Adrenal gland (tissue), 12 donors: ENCODE results near the gene MTMR11. TPM values are rescaled to one million over a fixed set of nuclear protein-coding genes. Genes with fewer than 3 reads are reported as not detected.

Source experiments
- DNase-seq, 7 donors: peaks; one replicate each; pipeline ENCODE4 v3.0.0-alpha.2; 2019 to 2020
- H3K27ac ChIP-seq, 5 donors: fragments of 200-600 bp; sonication (generic) in 4 of 5; 1 replicate in 3 of 5; 2 replicates in 2 of 5; pipeline versions ENCODE4 v1.5.1 to v1.8.0; 2016 to 2020; ENCODE audit warnings: mild to moderate bottlenecking in 1 of 5
- H3K27me3 ChIP-seq: fragments of 200-600 bp; 2 replicates; pipeline ENCODE4 v1.8.0; 2021
- H3K36me3 ChIP-seq, 2 donors: fragments of 200-600 bp; replicated peaks in 1 of 2; 1 replicate in 1 of 2; 2 replicates in 1 of 2; pipeline versions ENCODE4 v1.5.1 to v1.8.0; 2018 to 2022
- H3K4me1 ChIP-seq, 2 donors: fragments of 200-600 bp; replicated peaks in 1 of 2; 1 replicate in 1 of 2; 2 replicates in 1 of 2; pipeline versions ENCODE4 v1.5.1 to v1.8.0; 2018 to 2021
- H3K4me3 ChIP-seq, 4 donors: fragments of 200-600 bp; sonication (generic) in 3 of 4; one replicate each; pipeline ENCODE4 v1.5.1; 2016 to 2018
- H3K9me3 ChIP-seq, 3 donors: fragments of 200-600 bp; sonication (generic) in 1 of 3; replicated peaks in 1 of 3; 1 replicate in 2 of 3; 2 replicates in 1 of 3; pipeline versions ENCODE4 v1.5.1 to v1.8.0; 2016 to 2021
- CTCF ChIP-seq, 6 experiments: fragments of 450-650 bp in 4 of 6; fragments of 200-600 bp in 2 of 6; sonication (generic) in 1 of 6; IDR thresholded peaks; 1 replicate in 5 of 6; 2 replicates in 1 of 6; pipeline versions ENCODE4 v1.5.1 to v1.8.0; 2016 to 2021; ENCODE audit warnings: antibody characterized with exemption in 6 of 6, mild to moderate bottlenecking in 2 of 6, moderate library complexity in 1 of 6
- POLR2A ChIP-seq, 2 donors: fragments of 450-650 bp; IDR thresholded peaks; one replicate each; pipeline ENCODE4 v1.6.1; 2017; ENCODE audit warnings: antibody characterized with exemption in 2 of 2, mild to moderate bottlenecking in 2 of 2, moderate library complexity in 1 of 2
- WGBS, 4 donors: extraction: QIAGEN DNeasy Blood & Tissue Kit in 2 of 4; methylation state at CpG; one replicate each; pipeline versions ENCODE4 v1.1.5 to v1.1.7; 2013 to 2017; 5-methylcytosine and 5-hydroxymethylcytosine counted together
- intact Hi-C, 2 donors: fragments of 100-400 bp; cut with DNase I; formaldehyde crosslinking; loops; one replicate each; pipeline versions ENCODE4 v1.14.1 to v1.15.0; 2022 to 2023
- polyA plus RNA-seq, 3 donors: library from polyadenylated mRNA; stranded (reverse); fragments of 200-250 nt in 2 of 3; fragments of 350-450 nt in 1 of 3; fragmentation: Illumina TruSeq in 1 of 3; extraction: RNeasy Lipid Tissue Mini Kit (QIAGEN cat#74804) in 1 of 3; gene quantifications; one replicate each; pipeline ENCODE4 v1.2.3, GENCODE V29; 2013 to 2014
- total RNA-seq, 9 donors: library from RNA; depleted of rRNA in 4 of 9; stranded (reverse); fragments of >200 nt in 4 of 9; fragments of 120-200 nt in 1 of 9; fragmentation: NEBNext Ultra II Directional in 1 of 9; extraction: Animal tissue kit (Norgen Biotek cat#: 25700) in 1 of 9; gene quantifications; one replicate each; pipeline versions ENCODE4 v1.1.0 to v1.2.4, GENCODE V29; 2013 to 2023
- donor health status: healthy with polysubstance abuse.
- donor health status: Bipolar disorder and iron deficiency.
- donor health status: DM: yes; HTN: yes; CAD: no.
- donor health status: DM: no; HTN: no; CAD: no.
- donor health status: DM: no; HTN: no; CAD: no.
- donor health status: DM: yes; HTN: yes; CAD: no.

MTMR11 gene
- total and polyA plus RNA-seq, 12 donors, result 14.5 to 70.6 (median 46.4) TPM

- intact Hi-C loops, result no loop called here
- DNase-seq, result no peak
- H3K9me3 ChIP-seq, result no peaks in the 10 kb centered on the region
- H3K4me1 ChIP-seq, result peaks cover 12 to 34% of the 10 kb centered on the region in 2 donors
- H3K27me3 ChIP-seq, result no peaks in the 10 kb centered on the region
- WGBS, 4 donors, result 81 to 90% (median 88%) methylated on average over 10 of the region's 10 CpGs
- H3K27ac ChIP-seq, result no peak overlapping the region
- H3K4me3 ChIP-seq, result no peak overlapping the region
- TF ChIP-seq POLR2A (IDR thresholded peaks at IDR 0.05) (no peak), CTCF (IDR thresholded peaks at IDR 0.05) (no peak)
- peaks cover 0 to 43% of the 10 kb centered on the region in 2 donors for H3K36me3 ChIP-seq
Observed at GRCh38 chr1:149923626-149924025, 13.1 kb downstream of the MTMR11 start.

- Histone ChIP-seq H3K4me3 (peak within 1 kb of the TSS in 2 of 4 donors; percentile 18 to 64), H3K27ac (peak within 1 kb of the TSS in 2 of 5 donors; percentile 19 to 22), H3K9me3 (no peaks in the 10 kb centered on the region), H3K27me3 (no peaks in the 10 kb centered on the region), H3K4me1 (peaks cover 0 to 9% of the 10 kb centered on the region in 2 donors), H3K36me3 (peaks cover 0 to 6% of the 10 kb centered on the region in 2 donors)
- WGBS, 4 donors, result 1 to 2% (median 1%) methylated on average over 8 to 24 of the region's 24 CpGs
- DNase-seq, result peak; percentile 45 to 79 (median 59)
- intact Hi-C loops, result no loop called here
- peak in 1 of 2 donors; percentile 12 for TF ChIP-seq POLR2A (IDR thresholded peaks at IDR 0.05)
- TF ChIP-seq CTCF (IDR thresholded peaks at IDR 0.05), result no peak
Observed at GRCh38 chr1:149917571-149918144, 19.0 kb downstream of the MTMR11 start, which contains the start of gene SV2A. TSS of gene SV2A (minus strand) at chr1:149917844. CDS start at chr1:149913840, 4,004 bp downstream.

GRCh38 chr1:149916898-149917252 lies 19.8 kb downstream of the MTMR11 start:
- Histone ChIP-seq H3K36me3 (no peaks in the 10 kb centered on the region), H3K27me3 (no peaks in the 10 kb centered on the region), H3K4me3 (peak overlapping the region in 1 of 4 donors; percentile 64), H3K9me3 (no peaks in the 10 kb centered on the region), H3K27ac (peak overlapping the region in 1 of 5 donors; percentile 22), H3K4me1 (peaks cover 0 to 9% of the 10 kb centered on the region in 2 donors)
- TF ChIP-seq POLR2A (IDR thresholded peaks at IDR 0.05) (no peak), CTCF (IDR thresholded peaks at IDR 0.05) (no peak)
- intact Hi-C loops, result no loop called here
- no peak for DNase-seq
- WGBS, 4 donors, result 13 to 21% (median 15%) methylated on average over 8 to 10 of the region's 10 CpGs

- H3K4me3 ChIP-seq, result peak overlapping the region in 1 of 4 donors; percentile 64
- TF ChIP-seq CTCF (IDR thresholded peaks at IDR 0.05) (no peak), POLR2A (IDR thresholded peaks at IDR 0.05) (no peak)
- H3K4me1 ChIP-seq, result peaks cover 0 to 9% of the 10 kb centered on the region in 2 donors
- H3K27ac ChIP-seq, result peak overlapping the region in 1 of 5 donors; percentile 22
- WGBS, 4 donors, result 19 to 28% (median 24%) methylated on average over 9 of the region's 9 CpGs
- no peak for DNase-seq
- H3K27me3 ChIP-seq, result no peaks in the 10 kb centered on the region
- no peaks in the 10 kb centered on the region for H3K36me3 ChIP-seq
- no peaks in the 10 kb centered on the region for H3K9me3 ChIP-seq
- intact Hi-C loops, result no loop called here
Observed at GRCh38 chr1:149916193-149916897, 20.3 kb downstream of the MTMR11 start.
